ENCODE measurements around the gene PLEKHG4B.
"Not testable (repeated sequence)": the region's sequence is repeated elsewhere in the genome, so short reads cannot be mapped to it uniquely, and the experiment has no call there.

PLEKHG4B gene

GRCh38 chr5:95241-95980 is 3.4 kb downstream of the PLEKHG4B start:
- no peak for DNase-seq (ENCODE audit: low read depth)

GRCh38 chr5:96976-97660 is 5.2 kb downstream of the PLEKHG4B start:
- DNase-seq (ENCODE audit: low read depth), result no peak

- DNase-seq (ENCODE audit: low read depth), result no peak
Measured at GRCh38 chr5:99815-100214, 7.8 kb downstream of the PLEKHG4B start.

- no peak for DNase-seq (ENCODE audit: low read depth)
Measured at GRCh38 chr5:102411-103043, 10.6 kb downstream of the PLEKHG4B start.

- not testable (repeated sequence) for DNase-seq (ENCODE audit: low read depth)
Measured at GRCh38 chr5:104106-104505, 12.1 kb downstream of the PLEKHG4B start.

- no peak for DNase-seq (ENCODE audit: low read depth)
Measured at GRCh38 chr5:104778-105296, 12.9 kb downstream of the PLEKHG4B start.

- DNase-seq (ENCODE audit: low read depth), result no peak
Measured at GRCh38 chr5:105504-106070, 13.6 kb downstream of the PLEKHG4B start.

GRCh38 chr5:106587-106986 is 14.6 kb downstream of the PLEKHG4B start:
- no peak for DNase-seq (ENCODE audit: low read depth)

- DNase-seq (ENCODE audit: low read depth), result no peak
Measured at GRCh38 chr5:107526-107925, 15.6 kb downstream of the PLEKHG4B start.

GRCh38 chr5:109826-110225 is 17.9 kb downstream of the PLEKHG4B start:
- no peak for DNase-seq (ENCODE audit: low read depth)

- no peak for DNase-seq (ENCODE audit: low read depth)
Measured at GRCh38 chr5:110270-110888, 18.4 kb downstream of the PLEKHG4B start.

- DNase-seq (ENCODE audit: low read depth), result no peak
Measured at GRCh38 chr5:111171-111570, 19.2 kb downstream of the PLEKHG4B start.

- DNase-seq (ENCODE audit: low read depth), result no peak
Measured at GRCh38 chr5:119486-120097, 27.6 kb downstream of the PLEKHG4B start.

GRCh38 chr5:121432-121831 is 29.5 kb downstream of the PLEKHG4B start:
- DNase-seq (ENCODE audit: low read depth), result no peak

- DNase-seq (ENCODE audit: low read depth), result no peak
Measured at GRCh38 chr5:125815-126214, 33.8 kb downstream of the PLEKHG4B start.

GRCh38 chr5:126806-127205 is 34.8 kb downstream of the PLEKHG4B start:
- no peak for DNase-seq (ENCODE audit: low read depth)

- DNase-seq (ENCODE audit: low read depth), result no peak
Measured at GRCh38 chr5:127886-128285, 35.9 kb downstream of the PLEKHG4B start.

GRCh38 chr5:128446-128845 is 36.5 kb downstream of the PLEKHG4B start:
- no peak for DNase-seq (ENCODE audit: low read depth)

- no peak for DNase-seq (ENCODE audit: low read depth)
Measured at GRCh38 chr5:129148-129547, 37.2 kb downstream of the PLEKHG4B start.

- DNase-seq (ENCODE audit: low read depth), result no peak
Measured at GRCh38 chr5:129820-130219, 37.9 kb downstream of the PLEKHG4B start.

- no peak for DNase-seq (ENCODE audit: low read depth)
Measured at GRCh38 chr5:130601-131131, 38.7 kb downstream of the PLEKHG4B start.

All from activated T-cell treated with anti-CD3 and anti-CD28 coated beads for 1 hour (primary cell).